GM21786 (cell line): ENCODE data around the gene GPATCH2L.

Experiments
- ATAC-seq: cut with Tn5 transposase; IDR thresholded peaks from one replicate; pipeline ENCODE4 v1.9.1; 2021; ENCODE audit not compliant: unreplicated experiment

Gene GPATCH2L

DNA sequence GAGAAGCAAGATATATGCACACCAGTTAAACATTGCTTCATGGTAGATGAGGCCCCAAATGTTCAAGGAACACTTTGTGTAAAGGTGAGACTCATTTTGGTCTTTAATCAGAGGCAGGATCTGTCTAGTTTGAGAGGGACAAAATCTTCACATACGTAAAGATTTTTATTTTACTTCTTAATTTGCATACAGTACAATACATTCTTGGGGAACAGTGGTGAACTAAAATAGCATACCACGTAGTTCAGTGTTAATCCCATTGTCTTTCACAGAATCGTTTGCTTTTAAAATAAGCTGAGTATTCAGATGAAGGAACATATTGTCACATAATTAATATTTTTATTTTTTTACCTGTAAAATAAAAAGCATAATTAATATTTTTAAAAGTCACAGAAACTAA, 43.3 kb downstream of the GPATCH2L start:
- no peak for ATAC-seq

DNA sequence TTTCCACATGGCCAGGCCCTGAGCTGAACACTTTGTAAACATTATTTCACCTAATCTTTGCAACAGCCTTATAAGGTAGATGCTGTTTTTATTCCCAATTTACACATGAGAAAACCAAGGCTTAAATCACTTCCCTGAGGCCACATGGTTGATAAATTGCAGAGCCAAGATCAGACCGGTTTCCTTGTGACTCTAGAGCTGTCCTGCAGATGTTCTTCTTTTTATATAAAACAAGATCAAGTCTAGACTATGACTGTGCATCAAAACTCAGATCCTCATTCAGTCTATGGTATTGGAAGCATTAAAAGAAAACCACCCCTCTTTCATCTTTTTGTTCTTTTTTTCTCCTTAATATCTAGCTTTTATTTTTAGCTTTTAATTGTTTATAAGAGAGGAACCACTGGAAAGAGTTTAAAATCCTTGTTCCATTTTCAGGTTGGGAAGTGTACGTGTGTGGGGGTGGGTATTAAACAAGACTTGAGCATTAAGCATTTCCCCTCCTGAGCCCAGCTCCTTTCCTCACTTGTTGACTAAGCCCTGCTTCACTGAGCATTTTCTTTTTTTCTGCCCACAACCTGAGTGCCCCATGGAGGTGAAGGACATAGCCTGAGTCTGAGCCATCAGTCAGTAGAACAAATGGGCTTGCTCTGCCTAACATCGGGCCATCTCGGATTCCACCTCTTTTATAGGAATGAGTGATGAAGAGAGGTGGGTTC, 45.4 kb downstream of the GPATCH2L start:
- no peak for ATAC-seq

DNA sequence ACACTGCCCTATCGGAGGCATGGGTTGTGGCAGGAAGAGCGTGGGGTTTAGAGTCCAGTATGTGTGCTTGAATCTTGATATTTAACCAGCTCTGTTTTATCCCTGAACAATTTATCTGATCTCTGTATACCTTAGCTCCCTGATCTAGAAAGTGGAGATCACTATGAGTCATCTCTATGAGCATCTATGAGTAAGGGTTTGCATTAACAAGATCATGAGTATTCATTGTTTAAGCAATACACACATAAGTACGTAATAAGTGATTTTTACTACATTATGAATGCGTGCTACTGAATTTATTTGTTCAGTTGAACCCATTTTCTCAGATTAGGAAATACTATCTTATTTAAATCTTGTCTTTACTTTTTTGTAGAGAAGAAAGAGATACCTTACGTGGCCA, 49.4 kb downstream of the GPATCH2L start:
- no peak for ATAC-seq

DNA sequence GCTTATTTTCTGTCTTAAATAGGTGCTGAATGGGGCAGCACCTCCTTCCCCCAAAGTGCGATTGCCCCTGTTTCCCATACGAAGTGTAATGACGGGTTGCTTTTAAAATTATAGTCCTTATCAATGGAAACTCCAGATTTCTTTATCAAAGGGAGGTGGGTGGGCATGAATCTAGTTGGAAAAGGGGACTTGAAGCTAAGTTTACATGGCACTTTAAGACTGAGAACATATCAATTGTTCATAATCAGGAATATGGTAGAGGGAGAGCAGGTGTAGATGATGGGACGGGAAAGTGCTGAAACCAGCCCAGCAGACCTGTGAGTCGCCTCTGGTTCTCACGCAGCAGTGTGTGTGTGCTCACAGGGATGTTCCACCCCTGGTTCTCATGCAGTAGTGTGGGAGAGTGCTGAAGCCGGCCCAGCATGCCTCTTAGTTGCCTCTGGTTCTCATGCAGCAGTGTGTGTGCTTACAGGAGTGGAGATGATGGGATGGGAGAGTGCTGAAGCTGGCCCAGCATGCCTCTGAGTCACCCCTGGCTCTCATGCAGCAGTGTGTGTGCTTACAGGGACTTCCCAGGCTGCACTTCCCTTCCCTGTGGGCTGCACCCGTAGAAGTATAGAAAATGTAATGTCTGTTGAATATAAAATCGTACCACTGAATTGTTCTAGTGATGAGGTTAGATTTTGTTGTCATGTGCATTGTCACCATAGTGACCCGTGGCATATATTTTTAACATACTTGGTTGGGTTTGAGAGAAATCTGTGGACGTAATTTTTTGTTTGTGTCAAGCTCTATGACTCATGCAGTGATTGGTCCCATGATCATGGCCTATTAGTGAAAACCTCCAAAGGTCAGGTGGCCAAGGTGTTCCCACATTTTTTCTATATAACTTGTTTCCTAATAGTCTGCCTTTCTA, 51.6 kb downstream of the GPATCH2L start:
- peak; percentile 75 for ATAC-seq

DNA sequence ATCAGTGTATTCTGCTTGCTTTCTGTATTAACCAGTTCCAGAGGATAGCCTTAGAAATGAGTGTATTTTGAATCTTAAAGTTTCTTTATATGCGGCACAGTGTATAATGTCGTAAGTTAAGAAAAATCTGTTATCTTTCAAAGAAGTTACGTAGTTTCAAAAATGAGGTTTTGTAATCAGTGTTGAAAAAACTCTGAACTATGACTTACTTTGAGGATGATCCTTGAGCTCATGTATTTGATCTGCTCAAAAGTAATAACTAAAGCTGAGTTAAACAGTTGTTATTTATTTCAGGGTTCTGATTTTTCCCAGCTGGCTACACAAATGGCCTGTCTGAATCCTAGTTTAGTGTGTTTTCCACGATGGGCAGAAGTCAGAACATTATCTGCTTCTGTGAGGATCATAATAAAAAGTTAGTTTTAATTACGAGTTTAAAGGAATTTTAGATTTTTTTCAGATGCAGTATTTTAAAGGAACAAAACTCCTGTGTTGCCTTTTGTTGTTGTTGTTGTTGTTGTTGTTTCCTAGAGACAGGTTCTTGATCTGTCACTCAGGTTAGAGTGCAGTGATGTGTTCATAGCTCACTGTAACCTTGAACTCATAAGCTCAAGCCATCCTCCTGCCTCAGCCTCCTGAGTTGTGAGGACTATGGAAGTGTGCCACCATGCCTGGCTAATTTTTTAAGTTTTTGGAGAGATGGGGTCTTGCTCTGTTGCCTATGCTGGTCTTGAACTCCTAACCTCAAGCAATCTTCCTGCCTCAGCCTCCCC, 52.9 kb downstream of the GPATCH2L start:
- no peak for ATAC-seq

DNA sequence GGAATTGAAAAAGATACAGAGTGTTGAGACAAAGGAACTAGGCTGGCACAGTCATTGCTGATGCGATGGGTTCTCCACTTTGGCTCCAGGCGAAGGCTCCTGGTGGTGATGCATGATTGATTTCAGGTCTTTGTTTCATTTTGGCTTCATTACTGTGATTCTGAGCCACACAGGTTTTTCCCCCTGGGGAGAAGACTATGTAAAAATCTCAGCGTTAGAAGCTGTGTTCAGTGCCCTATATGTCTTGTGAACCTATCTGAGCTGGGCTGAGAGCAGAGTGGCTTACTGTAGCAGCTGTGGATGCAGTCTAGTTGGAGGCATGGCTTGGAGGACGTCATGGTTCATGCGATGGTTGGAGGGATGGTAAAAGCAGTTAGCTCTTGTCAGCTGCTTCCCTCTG, 54.0 kb downstream of the GPATCH2L start:
- peak; percentile 26 for ATAC-seq

DNA sequence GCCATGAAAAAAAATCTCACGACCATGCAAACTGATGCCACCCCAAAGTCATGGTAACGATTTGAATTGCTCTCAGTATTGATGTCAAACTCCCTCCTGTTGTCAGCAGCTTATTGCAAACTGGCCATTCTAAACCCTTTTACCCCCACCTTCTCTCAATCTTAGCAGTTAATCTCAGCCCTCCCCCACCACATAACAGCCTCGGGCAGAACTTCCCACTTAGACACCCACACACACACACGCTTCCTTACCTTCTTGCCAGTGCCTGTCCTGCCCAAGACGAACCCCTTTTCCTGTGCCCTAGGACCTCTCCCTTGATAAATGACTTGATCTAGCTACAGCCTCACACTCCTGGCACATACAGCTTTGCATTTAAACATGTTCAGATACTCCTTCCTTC, 56.6 kb downstream of the GPATCH2L start:
- no peak for ATAC-seq

DNA sequence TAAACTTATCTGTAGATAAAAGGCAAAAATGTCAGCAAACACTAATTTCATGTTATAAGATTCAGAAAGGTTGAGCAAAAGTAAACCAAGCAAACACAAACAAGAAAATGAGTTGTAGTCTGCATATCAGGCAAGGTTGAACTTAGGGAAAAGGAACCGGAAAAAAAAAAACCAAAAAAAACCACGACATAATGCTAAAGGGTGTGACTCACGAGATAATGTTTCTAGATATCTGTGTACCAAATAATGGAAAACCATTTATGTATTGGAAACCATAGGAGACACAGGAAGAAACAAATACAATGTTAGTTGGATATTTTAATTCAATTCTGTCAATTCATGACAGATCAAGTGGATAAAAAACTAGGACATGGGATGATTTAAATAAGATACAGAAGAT, 60.5 kb downstream of the GPATCH2L start:
- no peak for ATAC-seq

DNA sequence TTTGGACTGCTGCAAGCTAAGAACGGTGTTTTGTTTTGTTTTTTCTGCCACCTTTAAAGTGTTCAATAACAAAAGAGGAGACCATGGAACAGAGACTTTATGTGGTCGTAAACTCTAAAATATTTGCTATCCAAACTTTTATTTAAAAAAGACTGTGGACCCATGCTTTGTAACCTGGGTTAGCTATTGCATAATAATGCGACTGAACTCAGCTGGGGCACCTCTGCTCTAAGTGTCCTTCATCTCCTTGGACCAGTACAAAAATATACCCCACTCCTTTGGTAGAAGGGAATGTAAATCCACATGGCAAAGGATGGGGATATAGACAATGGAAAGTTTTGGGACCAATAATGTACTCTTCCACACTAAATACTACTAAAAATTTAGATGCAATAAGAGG, 65.5 kb downstream of the GPATCH2L start:
- ATAC-seq: no peak

DNA sequence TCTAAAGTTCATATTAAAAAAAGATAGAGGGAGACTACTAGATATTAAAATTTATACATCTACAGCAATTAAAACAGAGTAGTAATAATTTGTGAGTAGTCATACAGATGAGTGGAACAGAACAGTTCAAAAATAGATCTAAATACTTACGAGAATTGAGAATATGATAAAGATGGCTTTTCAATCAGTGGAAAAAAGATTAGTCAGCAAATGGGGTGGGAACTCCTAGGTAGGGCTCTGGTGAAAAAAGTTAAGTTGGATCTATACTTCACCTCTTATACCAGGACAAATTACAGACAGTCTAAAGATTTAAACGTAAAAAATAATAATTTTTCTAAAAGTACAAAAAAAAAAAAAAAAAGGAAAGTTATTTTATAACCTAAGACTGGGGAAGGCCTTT, 66.9 kb downstream of the GPATCH2L start:
- no peak for ATAC-seq

DNA sequence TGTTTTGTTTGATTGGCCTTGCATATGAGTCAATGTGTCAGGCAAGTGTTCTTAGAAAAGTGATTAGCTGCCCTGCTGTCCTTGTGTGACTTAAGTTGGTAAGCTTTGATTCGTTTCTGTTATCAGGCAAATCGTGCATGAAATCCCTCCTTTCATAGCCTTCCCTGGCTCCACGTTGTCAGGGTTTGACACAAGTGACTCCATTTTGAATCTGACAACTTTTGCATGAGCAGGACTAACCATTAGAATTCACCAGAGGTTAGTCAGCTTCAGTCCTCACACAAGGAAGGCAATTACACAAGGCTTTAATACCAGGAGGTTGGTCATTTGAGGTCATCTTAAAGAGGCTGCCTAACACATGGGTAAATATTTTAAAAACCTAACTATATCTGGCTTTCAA, 68.2 kb downstream of the GPATCH2L start:
- no peak for ATAC-seq

DNA sequence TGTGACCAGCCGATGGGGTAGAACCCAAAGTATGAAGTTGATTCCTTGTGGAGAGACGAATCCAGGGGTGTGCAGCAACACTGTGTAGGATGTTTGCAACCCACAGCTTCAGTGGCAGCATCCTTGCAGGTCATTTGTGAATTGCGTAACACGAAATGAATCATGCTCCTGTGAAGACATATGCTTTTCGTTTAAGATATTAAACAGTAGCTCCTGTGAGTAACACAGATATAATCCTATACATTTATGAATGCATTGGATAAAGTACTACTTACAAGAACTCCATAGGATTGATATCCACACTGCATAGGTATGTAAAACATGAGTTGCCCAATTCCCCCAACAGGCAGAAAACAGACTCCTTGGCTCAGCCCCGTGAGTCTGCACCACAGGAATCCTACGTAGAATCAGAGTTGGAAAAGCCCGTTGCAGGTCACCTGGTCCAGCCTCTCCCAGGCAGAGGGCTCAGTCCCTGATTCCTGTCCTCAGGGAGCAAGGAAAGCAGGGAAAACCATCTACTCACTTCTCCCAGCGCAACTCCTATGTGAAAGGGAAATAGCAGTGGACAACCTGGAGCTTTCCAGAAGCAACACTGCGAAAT, 75.8 kb downstream of the GPATCH2L start:
- no peak for ATAC-seq

DNA sequence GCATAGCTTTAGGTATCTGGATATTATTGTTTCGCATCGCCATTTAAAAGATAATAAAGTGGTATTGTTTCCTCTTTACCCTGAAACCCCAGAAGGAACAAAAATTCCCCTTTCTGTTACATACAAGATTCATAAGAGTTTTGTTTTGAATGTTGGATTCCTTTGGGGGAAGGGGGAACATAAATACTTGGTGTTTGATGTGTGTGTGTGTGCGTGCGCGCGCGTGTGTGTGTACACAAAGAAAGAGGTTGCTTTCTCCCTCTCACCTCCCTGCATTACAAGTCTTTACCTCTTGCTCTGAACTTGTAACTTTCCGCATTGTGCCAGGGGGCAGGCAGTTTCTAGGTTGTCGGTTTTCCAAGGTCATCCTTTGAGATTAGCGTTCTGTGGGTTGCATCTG, 76.4 kb downstream of the GPATCH2L start:
- ATAC-seq: no peak

DNA sequence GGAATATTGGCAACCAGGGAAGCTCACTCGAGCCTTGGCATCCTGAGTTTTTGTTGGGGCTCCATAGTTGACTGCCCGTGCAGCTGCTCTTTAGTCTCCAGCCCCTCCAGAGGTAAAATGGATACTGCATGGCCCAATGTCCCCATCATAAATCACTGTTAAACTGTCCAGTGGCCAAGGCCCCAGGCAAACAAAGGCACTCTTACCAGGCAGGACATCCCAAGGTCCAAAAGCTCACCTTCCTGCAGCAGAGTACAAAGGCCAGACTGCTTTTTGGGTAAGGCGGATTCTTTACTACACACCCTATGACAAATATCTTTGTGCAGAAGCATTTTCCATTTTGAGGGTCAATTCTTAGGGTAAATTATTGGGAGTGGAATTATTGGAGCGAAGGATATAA, 81.1 kb downstream of the GPATCH2L start:
- ATAC-seq: no peak

DNA sequence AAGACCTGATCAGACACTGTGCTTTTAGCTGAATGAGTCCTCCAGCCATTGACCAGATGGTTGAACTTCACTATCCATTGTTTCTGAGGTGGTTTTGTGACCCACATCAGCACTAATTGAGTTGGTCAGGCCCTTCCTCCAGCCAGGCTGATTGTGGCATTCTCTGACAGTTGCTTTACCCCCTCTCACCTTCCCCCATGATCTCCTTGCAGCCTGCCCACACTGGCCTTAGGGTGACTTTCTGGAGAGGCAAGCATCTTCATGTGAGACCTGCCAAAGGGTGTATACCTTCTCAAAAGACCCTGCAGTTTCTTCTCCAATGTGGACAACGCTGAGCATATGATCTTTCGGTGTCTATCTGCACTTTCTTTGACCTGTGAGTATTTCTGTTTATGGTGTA, 83.9 kb downstream of the GPATCH2L start:
- ATAC-seq: peak; percentile 26

DNA sequence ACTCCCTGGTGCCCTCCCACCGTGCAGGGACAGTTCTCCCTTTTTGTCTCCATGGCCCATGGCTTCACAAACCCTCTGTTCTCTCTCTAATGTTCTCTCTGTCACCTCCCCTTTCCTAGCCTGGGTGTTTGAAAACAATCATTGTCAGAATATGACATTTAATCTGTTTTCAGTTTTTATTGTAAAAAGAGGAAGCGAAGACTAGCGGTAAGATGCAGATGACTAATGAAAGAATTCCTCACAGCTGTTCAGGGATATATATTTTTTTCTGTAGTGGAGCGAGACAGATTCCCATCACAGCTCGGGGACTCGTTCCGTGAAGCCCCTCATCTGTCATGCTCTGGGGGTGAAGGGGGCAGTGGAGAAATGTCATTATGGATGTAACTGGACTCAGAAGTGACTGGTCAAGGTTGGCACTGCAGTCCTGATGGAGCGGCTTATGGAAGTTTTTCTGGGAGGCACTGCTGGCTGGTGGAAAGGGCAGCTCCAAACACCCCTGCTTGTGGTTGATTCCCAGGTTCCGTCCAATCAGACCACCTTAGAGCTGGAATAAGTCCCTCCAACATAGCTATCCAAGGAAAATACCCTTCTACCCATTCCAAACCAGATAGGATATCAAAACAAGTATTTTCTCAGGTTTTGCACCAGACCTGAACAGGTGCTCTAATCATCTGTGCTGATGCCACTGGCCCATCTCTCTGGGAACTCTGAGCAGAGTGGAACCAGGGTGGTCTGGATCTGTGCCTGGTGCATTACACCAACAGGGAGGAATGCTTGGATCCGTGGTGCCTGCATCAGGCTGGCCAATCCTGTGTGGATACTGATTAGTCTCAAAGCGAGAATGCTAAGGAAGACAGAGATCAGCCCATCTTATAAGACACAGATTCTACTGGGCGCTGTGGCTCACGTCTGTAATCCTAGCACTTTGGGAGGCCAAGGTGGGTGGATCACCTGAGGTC, 84.7 kb downstream of the GPATCH2L start:
- peak; percentile 88 for ATAC-seq

DNA sequence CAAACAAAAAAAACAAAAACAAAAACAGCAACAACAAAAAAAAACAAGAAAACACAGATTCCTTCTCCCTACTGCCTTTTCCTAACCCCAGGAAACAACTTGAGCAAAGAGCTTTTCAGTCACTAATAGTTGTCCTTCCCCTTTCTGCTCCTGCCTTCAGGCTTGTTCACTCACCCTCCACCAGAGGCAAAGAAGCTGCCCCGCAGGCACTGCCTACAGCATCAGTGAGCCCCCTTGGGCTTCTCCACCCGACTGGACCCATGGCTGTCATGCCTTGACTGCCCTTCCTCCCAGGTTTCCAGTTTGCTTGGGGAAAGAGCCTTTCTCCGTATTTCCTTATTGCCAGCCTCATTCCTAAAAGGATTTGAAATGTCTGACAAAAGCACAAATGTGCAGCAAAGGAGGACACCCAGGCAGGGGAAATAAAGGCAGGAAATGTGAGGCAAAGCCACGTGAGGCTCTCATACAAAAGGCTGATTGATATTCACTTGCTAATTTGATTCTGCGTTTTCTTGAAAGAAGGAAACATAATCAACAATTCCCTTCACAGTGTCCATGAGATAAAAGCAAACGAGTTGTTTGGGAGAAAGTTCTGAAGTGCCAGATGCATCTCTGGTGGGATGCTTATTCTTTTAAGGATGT, 85.7 kb downstream of the GPATCH2L start:
- ATAC-seq: no peak

DNA sequence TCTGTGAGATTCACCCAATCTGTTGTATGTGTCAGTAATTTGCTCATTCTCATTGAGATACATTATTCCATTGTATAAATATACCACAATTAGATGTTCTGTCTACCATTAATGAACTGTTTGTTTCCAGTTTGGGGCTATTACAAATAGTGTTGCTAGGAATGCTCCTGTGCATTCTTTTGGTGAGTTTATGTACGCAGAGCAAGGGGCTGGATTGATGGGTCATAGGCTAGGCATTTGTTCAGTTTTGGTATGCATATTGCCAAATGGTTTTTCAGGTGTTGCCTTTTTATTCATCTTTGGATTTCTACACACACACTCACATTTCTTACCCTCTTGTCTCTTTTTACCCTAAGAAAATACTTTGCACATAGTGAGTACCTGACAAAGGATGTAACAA, 93.4 kb downstream of the GPATCH2L start:
- ATAC-seq: no peak

DNA sequence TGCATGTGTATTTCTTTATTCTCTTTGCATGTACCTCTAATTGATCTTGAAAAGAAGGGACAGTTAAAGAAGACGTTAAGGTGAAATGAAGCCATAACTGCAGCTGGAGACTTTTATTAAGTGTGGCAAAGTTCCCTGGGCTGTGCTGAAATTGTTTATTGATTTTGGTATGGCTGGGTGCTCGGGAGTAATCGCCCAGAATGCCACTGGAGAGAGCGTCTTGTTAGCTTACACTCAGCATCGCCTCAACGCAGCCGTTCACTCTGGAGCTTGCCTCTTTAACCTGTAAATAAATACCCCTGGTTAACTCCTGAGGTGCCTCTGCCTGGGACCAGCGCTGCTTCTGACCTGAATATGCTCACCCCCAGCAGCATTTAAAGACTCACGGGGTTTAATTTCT, 98.6 kb downstream of the GPATCH2L start:
- ATAC-seq: no peak

DNA sequence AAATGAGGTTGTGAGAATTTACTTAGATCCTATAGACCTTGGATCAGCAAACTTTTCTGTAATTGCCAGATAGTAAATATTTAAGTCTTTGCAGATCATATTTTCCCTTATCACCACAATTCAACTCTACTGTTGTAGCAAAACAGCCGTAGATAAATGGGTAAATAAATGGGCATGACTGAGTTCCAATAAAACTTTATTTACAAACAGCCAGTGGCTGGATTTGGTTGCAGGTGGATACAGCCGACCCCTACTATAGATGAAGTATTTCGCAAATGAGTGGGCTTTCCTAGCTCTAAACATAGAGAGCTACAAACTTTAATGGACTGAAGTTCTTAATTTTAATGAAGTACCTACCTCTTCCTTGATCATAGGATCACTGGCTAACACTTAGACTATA, 100.7 kb downstream of the GPATCH2L start:
- no peak for ATAC-seq
